Fibroblast of the aortic adventitia (primary cell): Measurements from ENCODE around the gene RPS6KB1. TPM values are rescaled to one million over a fixed set of nuclear protein-coding genes. Genes with fewer than 3 reads are reported as not detected.
A peak's percentile ranks its signal among the peaks of the same experiment; 100 is the strongest.
"Not testable (repeated sequence)": the region's sequence is repeated elsewhere in the genome, so short reads cannot be mapped to it uniquely, and the experiment has no call there.

Experiments
- DNase-seq: peaks from one replicate; pipeline ENCODE4 v3.0.0-alpha.2; 2010; ENCODE audit warnings: low read depth
- H3K4me3 ChIP-seq: 2 replicates; pipeline ENCODE4 v1.5.1; 2011; ENCODE audit warnings: low read depth, mild to moderate bottlenecking, control low read depth, low read length, moderate library complexity
- CTCF ChIP-seq: IDR thresholded peaks from 2 replicates; pipeline ENCODE4 v1.5.1; 2011; ENCODE audit warnings: mild to moderate bottlenecking, low read length, control low read depth, inconsistent platforms; ENCODE audit not compliant: insufficient read depth
- total RNA-seq: library from RNA; depleted of rRNA; stranded (reverse); fragments of >200 nt; gene quantifications from 2 replicates; pipeline ENCODE4 v1.2.3, GENCODE V29; 2012; ENCODE audit warnings: low replicate concordance

The RPS6KB1 gene
- total RNA-seq, 1 donor = 23.2 TPM

- H3K4me3 ChIP-seq = no peak overlapping the region
- DNase-seq = peak; percentile 54
- no peak for TF ChIP-seq CTCF
Measured at GRCh38 chr17:59851439-59852375, 41.2 kb upstream of the RPS6KB1 start.

GRCh38 chr17:59852847-59853167 lies 40.1 kb upstream of the RPS6KB1 start:
- DNase-seq, H3K4me3 ChIP-seq: not testable (repeated sequence)

GRCh38 chr17:59853168-59853918 lies 39.6 kb upstream of the RPS6KB1 start:
- peak; percentile 33 for TF ChIP-seq CTCF
- peak; percentile 80 for DNase-seq
- no peak overlapping the region for H3K4me3 ChIP-seq

- not testable (repeated sequence) for H3K4me3 ChIP-seq, DNase-seq
Measured at GRCh38 chr17:59853919-59854729, 38.8 kb upstream of the RPS6KB1 start.

- no peak for TF ChIP-seq CTCF
- DNase-seq = no peak
- no peak overlapping the region for H3K4me3 ChIP-seq
Measured at GRCh38 chr17:59856859-59857794, 35.8 kb upstream of the RPS6KB1 start.

GRCh38 chr17:59858167-59858816 lies 34.6 kb upstream of the RPS6KB1 start:
- H3K4me3 ChIP-seq = no peak overlapping the region
- TF ChIP-seq CTCF = no peak
- DNase-seq = peak; percentile 57
